GM12878 (cell line): Measurements from ENCODE around the gene HS1BP3. TPM values are rescaled to one million over a fixed set of nuclear protein-coding genes. Genes with fewer than 3 reads are reported as not detected.
A peak's percentile ranks its signal among the peaks of the same experiment; 100 is the strongest.

ENCODE experiments used
- ATAC-seq: fragments of 200-7000 bp; cut with Tn5 transposase; 3 replicates; pipeline ENCODE4 v1.9.1; 2020; ENCODE audit warnings: mild to moderate bottlenecking, moderate library complexity
- BruUV-seq: library from RNA; stranded (reverse); fragments of 400-500 nt; replicated peaks from 2 replicates; lab custom pipeline; 2021; lab: Mats Ljungman, UMichigan
- CTCF ChIA-PET: fragments of 300-600 bp; sonication (Branson Sonifier 250); formaldehyde crosslinking; extraction: SDS; loops from one replicate; lab custom pipeline; 2021; ENCODE audit warnings: inconsistent platforms; lab: Yijun Ruan, JAX
- POLR2A ChIA-PET: fragments of 350-600 bp; formaldehyde crosslinking; extraction: SDS; loops from one replicate; lab custom pipeline; 2021; ENCODE audit warnings: inconsistent platforms; lab: Charles Lee
- RAD21 ChIA-PET: fragments of 300-600 bp; sonication (Branson Sonifier 250); formaldehyde crosslinking; loops from one replicate; lab custom pipeline; 2023; ENCODE audit warnings: antibody characterized with exemption; ENCODE audit not compliant: unreplicated experiment; lab: Charles Lee
- SMC1A ChIA-PET: fragments of 300-600 bp; sonication (Branson Sonifier 250); formaldehyde crosslinking; loops from one replicate; lab custom pipeline; 2023; ENCODE audit not compliant: unreplicated experiment, uncharacterized antibody; lab: Charles Lee
- DNase-seq: peaks from one replicate; pipeline ENCODE4 v3.0.0-alpha.2; 2011; ENCODE audit warnings: low read depth, low spot score
- FAIRE-seq: peaks from 3 replicates; lab custom pipeline; 2011; peaks lifted over from hg19 to GRCh38; lab: Jason Lieb, UNC
- H2AFZ ChIP-seq: 2 replicates; pipeline ENCODE4 v1.6.0; 2011; ENCODE audit warnings: low read depth, low read length, control low read depth; ENCODE audit not compliant: control insufficient read depth
- H3K27ac ChIP-seq: 2 replicates; pipeline ENCODE4 v1.5.1; 2011; ENCODE audit warnings: control low read depth; ENCODE audit not compliant: control insufficient read depth, insufficient read depth
- H3K27me3 ChIP-seq, 2 experiments: replicated peaks in 1 of 2; 2 replicates each; pipeline versions ENCODE4 v1.6.0 to v1.6.1; 2011; ENCODE audit warnings: low read length in 1 of 2; ENCODE audit not compliant: control insufficient read depth in 2 of 2, insufficient read depth in 2 of 2
- H3K36me3 ChIP-seq, 2 experiments: 2 replicates each; pipeline ENCODE4 v1.5.1; 2011; ENCODE audit warnings: low read length in 1 of 2; ENCODE audit not compliant: control insufficient read depth in 2 of 2, insufficient read depth in 2 of 2
- H3K4me1 ChIP-seq: 2 replicates; pipeline ENCODE4 v1.6.1; 2011; ENCODE audit warnings: mild to moderate bottlenecking, low read length, moderate library complexity, mixed read lengths; ENCODE audit not compliant: control insufficient read depth, insufficient read depth
- H3K4me2 ChIP-seq: 2 replicates; pipeline ENCODE4 v1.6.0; 2011; ENCODE audit warnings: control low read depth; ENCODE audit not compliant: control insufficient read depth, insufficient read depth
- H3K4me3 ChIP-seq: fragments of 200-600 bp; sonication (generic); 2 replicates; pipeline ENCODE4 v1.5.1; 2016
- H3K79me2 ChIP-seq: 2 replicates; pipeline ENCODE4 v1.6.0; 2011; ENCODE audit warnings: low read length; ENCODE audit not compliant: control insufficient read depth, insufficient read depth
- H3K9ac ChIP-seq: 2 replicates; pipeline ENCODE4 v1.8.0; 2011; ENCODE audit warnings: low read length, control low read depth, mixed read lengths; ENCODE audit not compliant: control insufficient read depth, insufficient read depth
- H3K9me3 ChIP-seq: replicated peaks from 3 replicates; pipeline ENCODE4 v1.5.1; 2011; ENCODE audit warnings: mild to moderate bottlenecking, low read length; ENCODE audit not compliant: control insufficient read depth, insufficient read depth
- H4K20me1 ChIP-seq: 2 replicates; pipeline ENCODE4 v1.6.0; 2011; ENCODE audit not compliant: control insufficient read depth, insufficient read depth
- ATF2 ChIP-seq: IDR thresholded peaks from 2 replicates; pipeline ENCODE4 v1.6.1; 2012; ENCODE audit warnings: low read length, inconsistent platforms
- E2F8 ChIP-seq: fragments of 450-650 bp; IDR thresholded peaks from 2 replicates; pipeline ENCODE4 v1.6.1; 2018; ENCODE audit warnings: mild to moderate bottlenecking, low read depth, moderate library complexity; ENCODE audit not compliant: partially characterized antibody
- FOXK2 ChIP-seq: fragments of 450-650 bp; IDR thresholded peaks from 2 replicates; pipeline ENCODE4 v1.6.1; 2017; ENCODE audit warnings: mild to moderate bottlenecking, moderate library complexity
- HDAC2 ChIP-seq: fragments of 200-600 bp; sonication (generic); IDR thresholded peaks from 2 replicates; pipeline ENCODE4 v1.6.1; 2017
- NFYB ChIP-seq: IDR thresholded peaks from 2 replicates; pipeline ENCODE4 v1.6.1; 2011; ENCODE audit warnings: low read depth, mild to moderate bottlenecking, low read length, improper control_type of control experiment, moderate library complexity; ENCODE audit not compliant: insufficient read depth
- WGBS: methylation state at CpG from one replicate; pipeline ENCODE4 v1.1.6; 2016; ENCODE audit warnings: low lambda C conversion rate; ENCODE audit not compliant: insufficient replicate concordance, insufficient coverage; ENCODE audit errors: missing lambda C conversion rate; 5-methylcytosine and 5-hydroxymethylcytosine counted together
- in situ Hi-C: fragments of 300-500 bp; cut with MboI; formaldehyde crosslinking; loops from 9 replicates; pipeline ENCODE4 v1.14.3; 2018; ENCODE audit warnings: mixed read lengths
- intact Hi-C: fragments of 100-400 bp; cut with micrococcal nuclease; formaldehyde crosslinking; loops from one replicate; pipeline ENCODE4 v1.14.2; 2022; ENCODE audit not compliant: unreplicated experiment
- polyA plus RNA-seq, 11 experiments: library from polyadenylated mRNA; depleted of rRNA in 4 of 11; unstranded in 6 of 11; stranded (reverse) in 5 of 11; fragments of >200 nt; fragmentation: Nextera tagmentation in 4 of 11; fragmentation: Illumina TruSeq in 1 of 11; extraction: Ambion mirVana in 4 of 11; extraction: Trizol in 1 of 11; gene quantifications; 1 replicate in 1 of 11; 2 replicates in 10 of 11; pipeline versions ENCODE4 v1.2.1 to v1.2.3, GENCODE V29; 2011 to 2016; ENCODE audit warnings: inconsistent platforms in 2 of 11, missing spikeins in 2 of 11, low read depth in 1 of 11
- total RNA-seq, 4 experiments: library from RNA; depleted of rRNA in 3 of 4; stranded (reverse); fragments of >200 nt in 3 of 4; fragmentation: Illumina TruSeq in 1 of 4; extraction: Trizol in 1 of 4; gene quantifications; 2 replicates each; pipeline versions ENCODE4 v1.2.1 to v1.2.3, GENCODE V29; 2013 to 2021
- TF ChIP-seq, protein P1 (sequence below): IDR thresholded peaks from 2 replicates; pipeline ENCODE4 v1.6.1; 2011; ENCODE audit warnings: borderline replicate concordance, low read depth, mild to moderate bottlenecking, moderate library complexity, mixed read lengths, low read length; ENCODE audit not compliant: insufficient read depth; ENCODE audit errors: extremely low read length

Gene HS1BP3
- total and polyA plus RNA-seq, 10 of the 15 experiments (the other 5 are each of a cell fraction or from before 2014, with no cell fraction given) = 0.47 to 7.2 (median 4.6) TPM

GRCh38 chr2:20697322-20697934 lies 46.5 kb upstream of the HS1BP3 start:
- no peak overlapping the region for H3K27ac ChIP-seq
- ChIA-PET POLR2A (interaction anchor here (0.6 kb wide), 2 partner anchors 33 to 881 kb away, joined by 4 to 6 read pairs; no protein-coding TSS in a partner anchor), RAD21 (no interaction called here), CTCF (interaction anchor here (0.8 to 1.0 kb wide), 2 partner anchors 20 to 85 kb away, joined by 3 read pairs; no protein-coding TSS in a partner anchor)
- WGBS = 96% methylated on average over 2 of the region's 2 CpGs
- peaks cover 0 to 6% of the 10 kb centered on the region in 2 experiments; a peak in 3 of 4 replicates for H3K36me3 ChIP-seq
- H3K9ac ChIP-seq = no peak overlapping the region
- H3K4me2 ChIP-seq = no peak overlapping the region
- ATAC-seq = no peak
- no TSS peak for BruUV-seq
- no peak overlapping the region for H3K4me3 ChIP-seq
- no peak for DNase-seq
- intact Hi-C loops = no loop called here
- H2AFZ ChIP-seq = no peak overlapping the region
- no peak for FAIRE-seq
- TF ChIP-seq ATF2 = no peak
- TF ChIP-seq NFYB = 0 out of 2 replicates have a peak, but pooled peaks have one; percentile 24
- TF ChIP-seq, all 136 proteins: peak for 1
- Histone ChIP-seq H4K20me1 (no peaks in the 10 kb centered on the region), H3K79me2 (no peaks in the 10 kb centered on the region; the same call in 1 of the 2 replicates), H3K4me1 (peaks cover 11% of the 10 kb centered on the region), H3K9me3 (no peaks in the 10 kb centered on the region), H3K27me3 (no peaks in the 10 kb centered on the region)
- SMC1A ChIA-PET = interaction anchor here (0.6 kb wide), 1 partner anchor 99 kb away, joined by 3 read pairs; no protein-coding TSS in a partner anchor
- in situ Hi-C loops = no loop called here

- TF ChIP-seq, protein P1, sequence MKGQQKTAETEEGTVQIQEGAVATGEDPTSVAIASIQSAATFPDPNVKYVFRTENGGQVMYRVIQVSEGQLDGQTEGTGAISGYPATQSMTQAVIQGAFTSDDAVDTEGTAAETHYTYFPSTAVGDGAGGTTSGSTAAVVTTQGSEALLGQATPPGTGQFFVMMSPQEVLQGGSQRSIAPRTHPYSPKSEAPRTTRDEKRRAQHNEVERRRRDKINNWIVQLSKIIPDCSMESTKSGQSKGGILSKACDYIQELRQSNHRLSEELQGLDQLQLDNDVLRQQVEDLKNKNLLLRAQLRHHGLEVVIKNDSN = no peak
- TF ChIP-seq HDAC2 (no peak), E2F8 (no peak), FOXK2 (no peak)
- TF ChIP-seq, all 136 proteins: peak for 0
- ATAC-seq (no peak), DNase-seq (no peak), FAIRE-seq (no peak)
- ChIA-PET CTCF (no interaction called here), RAD21 (no interaction called here), SMC1A (no interaction called here), POLR2A (no interaction called here)
- Histone ChIP-seq H3K79me2 (no peaks in the 10 kb centered on the region; the same call in 1 of the 2 replicates), H3K9me3 (no peaks in the 10 kb centered on the region), H3K27ac (no peak overlapping the region), H3K27me3 (no peaks in the 10 kb centered on the region), H3K36me3 (peaks cover 0 to 6% of the 10 kb centered on the region in 2 experiments; a peak in 3 of 4 replicates), H3K4me3 (no peak overlapping the region), H2AFZ (no peak overlapping the region), H4K20me1 (no peaks in the 10 kb centered on the region), H3K4me2 (no peak overlapping the region), H3K4me1 (peaks cover 11% of the 10 kb centered on the region), H3K9ac (no peak overlapping the region)
- in situ Hi-C loops (no loop called here), intact Hi-C loops (no loop called here)
- WGBS = 93% methylated on average over 2 of the region's 2 CpGs
- BruUV-seq = no TSS peak
Observed at GRCh38 chr2:20696366-20696765, 45.5 kb upstream of the HS1BP3 start.
